Adipocyte (in vitro differentiated cells): Measurements from ENCODE around the gene PSMA3.

Source experiments
- DNase-seq: peaks from one replicate; pipeline ENCODE4 v3.0.0-alpha.2; 2015; ENCODE audit warnings: low read depth
- H3K27me3 ChIP-seq: replicated peaks from 2 replicates; pipeline ENCODE4 v1.7.0; 2013; ENCODE audit warnings: mild to moderate bottlenecking, low read length, moderate library complexity; ENCODE audit not compliant: control insufficient read depth, insufficient read depth
- H3K36me3 ChIP-seq: 2 replicates; pipeline ENCODE4 v1.7.0; 2013; ENCODE audit warnings: low read length, mild to moderate bottlenecking, moderate library complexity; ENCODE audit not compliant: control insufficient read depth, insufficient read depth, severe bottlenecking
- H3K4me1 ChIP-seq: 2 replicates; pipeline ENCODE4 v1.7.0; 2013; ENCODE audit warnings: mild to moderate bottlenecking, low read length, moderate library complexity; ENCODE audit not compliant: control insufficient read depth, insufficient read depth
- H3K4me3 ChIP-seq: 2 replicates; pipeline ENCODE4 v1.7.0; 2013; ENCODE audit warnings: mild to moderate bottlenecking, low read length, moderate library complexity
- H3K9ac ChIP-seq: 2 replicates; pipeline ENCODE4 v1.7.0; 2013; ENCODE audit warnings: mild to moderate bottlenecking, low read length, moderate library complexity
- H3K9me3 ChIP-seq: 2 replicates; pipeline ENCODE4 v1.7.0; 2013; ENCODE audit warnings: mild to moderate bottlenecking, low read length, moderate library complexity; ENCODE audit not compliant: control insufficient read depth

PSMA3 gene

GRCh38 chr14:58274881-58275280, 30.2 kb downstream of the PSMA3 start:
- H3K9me3 ChIP-seq = no peaks in the 10 kb centered on the region
- peaks cover 13% of the 10 kb centered on the region for H3K4me1 ChIP-seq
- peaks cover 77% of the 10 kb centered on the region for H3K36me3 ChIP-seq
- no peaks in the 10 kb centered on the region for H3K27me3 ChIP-seq
- no peak for DNase-seq
- H3K9ac ChIP-seq = no peak overlapping the region
- H3K4me3 ChIP-seq = no peak overlapping the region

DNA sequence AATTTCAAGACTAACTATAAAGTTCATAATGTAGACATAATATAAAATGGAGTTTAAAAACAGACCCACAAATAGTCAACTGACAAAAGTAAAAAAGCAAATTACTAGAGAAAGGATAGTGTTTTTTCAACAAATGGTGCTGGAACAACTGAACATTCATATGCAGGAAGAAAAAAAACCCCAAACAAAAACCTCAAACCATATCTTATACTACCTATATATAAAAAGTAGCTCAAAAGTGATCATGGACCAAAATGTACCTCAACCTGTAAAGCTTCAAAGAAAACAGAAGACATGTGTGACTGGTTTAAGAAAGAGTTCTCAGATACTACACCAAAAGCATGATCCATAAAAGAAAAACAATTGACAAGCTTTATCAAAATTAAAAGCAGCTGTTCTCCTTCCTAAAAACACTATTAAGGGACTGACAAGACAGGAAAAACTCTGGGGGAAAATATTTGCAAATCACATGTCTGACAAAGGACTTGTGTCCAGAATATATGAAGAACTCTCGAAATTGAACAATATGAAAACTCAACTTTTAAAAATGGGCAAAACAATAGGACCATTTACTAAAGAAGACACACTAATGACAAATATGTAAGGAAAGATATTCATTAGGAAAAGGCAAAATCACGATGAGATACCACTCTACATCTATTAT, 31.0 kb downstream of the PSMA3 start:
- no peaks in the 10 kb centered on the region for H3K27me3 ChIP-seq
- no peak overlapping the region for H3K9ac ChIP-seq
- peak; percentile 20 for DNase-seq
- H3K36me3 ChIP-seq = peaks cover 71% of the 10 kb centered on the region
- H3K9me3 ChIP-seq = no peaks in the 10 kb centered on the region
- H3K4me1 ChIP-seq = peaks cover 15% of the 10 kb centered on the region
- no peak overlapping the region for H3K4me3 ChIP-seq

DNA sequence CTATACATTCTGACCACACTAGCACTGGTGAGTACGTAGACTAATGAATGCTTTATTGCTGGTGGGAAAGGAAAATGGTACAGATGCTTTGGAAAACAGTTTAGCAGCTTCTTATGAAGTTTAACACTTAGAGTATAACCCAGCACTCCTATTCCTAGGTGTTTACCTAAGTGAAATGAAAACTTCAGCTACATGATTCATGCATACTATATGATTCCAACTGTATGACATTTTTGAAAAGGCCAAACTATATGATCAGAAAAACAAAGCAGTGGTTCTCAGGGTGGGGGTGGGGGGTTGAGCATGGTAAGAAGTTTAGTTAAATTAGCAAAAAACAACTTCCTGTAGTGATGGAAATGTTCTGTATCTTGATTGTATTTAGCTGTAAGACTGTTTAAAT, 31.6 kb downstream of the PSMA3 start:
- Histone ChIP-seq H3K9me3 (no peaks in the 10 kb centered on the region), H3K4me3 (no peak overlapping the region), H3K4me1 (peaks cover 21% of the 10 kb centered on the region), H3K27me3 (no peaks in the 10 kb centered on the region), H3K36me3 (peaks cover 65% of the 10 kb centered on the region), H3K9ac (no peak overlapping the region)
- DNase-seq = no peak

DNA sequence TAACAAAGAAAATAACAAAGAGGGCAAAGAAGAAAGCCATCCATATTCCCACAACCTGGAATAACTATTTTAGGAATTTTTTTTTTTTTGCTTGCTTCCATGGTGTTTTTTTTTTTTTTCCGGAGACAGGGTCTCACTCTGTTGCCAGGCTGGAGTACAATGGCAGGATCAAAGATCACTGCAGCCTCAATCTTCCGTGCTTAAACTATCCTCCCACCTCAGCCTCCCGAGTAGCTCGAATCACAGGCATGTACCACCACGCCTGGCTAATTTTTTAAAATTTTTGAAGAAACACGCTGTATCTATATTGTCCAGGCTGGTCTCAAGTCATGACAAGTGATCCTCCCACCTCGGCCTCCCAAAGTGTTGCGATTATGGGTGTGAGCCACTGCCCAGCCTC, 33.5 kb downstream of the PSMA3 start:
- H3K4me3 ChIP-seq = no peak overlapping the region
- H3K36me3 ChIP-seq = peaks cover 58% of the 10 kb centered on the region
- peaks cover 37% of the 10 kb centered on the region for H3K4me1 ChIP-seq
- no peak overlapping the region for H3K9ac ChIP-seq
- no peaks in the 10 kb centered on the region for H3K9me3 ChIP-seq
- H3K27me3 ChIP-seq = no peaks in the 10 kb centered on the region
- DNase-seq = no peak

DNA sequence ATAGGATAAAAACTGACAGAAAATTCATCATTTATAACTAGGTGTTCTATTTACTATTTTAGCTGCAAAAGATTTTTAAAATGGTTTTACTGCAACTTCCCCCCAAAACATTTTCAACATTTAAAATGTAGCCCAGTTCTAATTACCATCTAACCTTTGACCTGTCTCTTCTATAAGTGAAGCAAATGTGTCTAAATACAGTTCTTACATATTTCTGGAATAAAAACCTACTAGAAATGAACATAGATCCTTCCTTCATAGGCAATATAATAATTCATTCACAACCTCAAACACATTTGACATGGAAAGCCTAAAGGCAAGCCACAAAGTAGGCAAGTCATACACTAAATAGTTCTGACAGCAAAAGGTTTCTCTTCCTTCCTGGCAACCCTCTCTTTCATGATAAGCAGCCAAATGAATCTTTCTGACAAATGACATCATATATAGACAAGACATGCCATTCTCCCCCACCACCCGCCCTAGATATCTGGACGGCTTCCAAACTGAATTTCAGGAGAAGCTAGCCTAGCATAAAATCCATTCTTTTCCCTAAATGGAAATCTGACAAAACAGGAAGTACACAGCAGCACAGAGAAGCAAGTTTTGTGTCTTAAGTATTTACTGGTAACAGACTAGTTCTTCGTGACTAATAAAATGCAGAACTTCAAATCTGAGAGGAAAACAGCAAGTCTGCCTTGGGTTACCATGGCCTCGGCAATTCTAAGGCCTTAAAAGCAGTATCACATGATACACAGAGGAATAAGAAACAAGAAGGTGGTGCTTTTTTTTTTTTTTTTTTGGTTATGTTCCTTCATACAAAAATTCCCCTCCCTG, 36.5 kb downstream of the PSMA3 start:
- Histone ChIP-seq H3K9me3 (no peaks in the 10 kb centered on the region), H3K36me3 (peaks cover 69% of the 10 kb centered on the region), H3K27me3 (no peaks in the 10 kb centered on the region), H3K9ac (peak overlapping the region; percentile 82), H3K4me3 (peak overlapping the region; percentile 40), H3K4me1 (peaks cover 33% of the 10 kb centered on the region)
- DNase-seq = peak; percentile 85

DNA sequence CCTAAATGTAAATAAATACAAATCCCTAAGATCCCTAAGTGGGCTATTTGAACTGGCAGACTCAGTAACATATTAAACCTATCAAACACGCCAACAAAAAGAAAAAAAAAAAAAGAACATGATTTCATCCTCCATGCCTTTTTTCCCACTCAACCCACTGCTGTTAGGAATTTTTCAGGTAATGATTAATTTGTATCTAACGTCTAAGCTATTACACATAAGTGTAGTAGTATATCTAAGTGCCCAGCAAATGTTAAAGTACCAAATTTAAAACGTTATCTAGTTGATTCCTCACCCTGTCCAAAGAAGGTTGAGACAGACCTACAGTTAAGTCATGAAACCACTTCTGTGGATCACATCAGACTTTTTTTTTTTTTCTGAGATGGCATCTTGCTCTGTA, 37.3 kb downstream of the PSMA3 start:
- H3K4me1 ChIP-seq = peaks cover 33% of the 10 kb centered on the region
- H3K27me3 ChIP-seq = no peaks in the 10 kb centered on the region
- H3K4me3 ChIP-seq = peak overlapping the region; percentile 40
- no peaks in the 10 kb centered on the region for H3K9me3 ChIP-seq
- no peak for DNase-seq
- peak overlapping the region; percentile 82 for H3K9ac ChIP-seq
- H3K36me3 ChIP-seq = peaks cover 70% of the 10 kb centered on the region

- Histone ChIP-seq H3K36me3 (peaks cover 70% of the 10 kb centered on the region), H3K4me1 (peaks cover 33% of the 10 kb centered on the region), H3K27me3 (no peaks in the 10 kb centered on the region), H3K9me3 (no peaks in the 10 kb centered on the region), H3K4me3 (no peak overlapping the region), H3K9ac (no peak overlapping the region)
- DNase-seq = no peak
Measured at GRCh38 chr14:58282925-58283593, 38.4 kb downstream of the PSMA3 start.

- H3K27me3 ChIP-seq = no peaks in the 10 kb centered on the region
- peaks cover 39% of the 10 kb centered on the region for H3K4me1 ChIP-seq
- DNase-seq = no peak
- no peak overlapping the region for H3K9ac ChIP-seq
- H3K4me3 ChIP-seq = no peak overlapping the region
- H3K9me3 ChIP-seq = no peaks in the 10 kb centered on the region
- peaks cover 70% of the 10 kb centered on the region for H3K36me3 ChIP-seq
Measured at GRCh38 chr14:58283730-58284129, 39.1 kb downstream of the PSMA3 start.

DNA sequence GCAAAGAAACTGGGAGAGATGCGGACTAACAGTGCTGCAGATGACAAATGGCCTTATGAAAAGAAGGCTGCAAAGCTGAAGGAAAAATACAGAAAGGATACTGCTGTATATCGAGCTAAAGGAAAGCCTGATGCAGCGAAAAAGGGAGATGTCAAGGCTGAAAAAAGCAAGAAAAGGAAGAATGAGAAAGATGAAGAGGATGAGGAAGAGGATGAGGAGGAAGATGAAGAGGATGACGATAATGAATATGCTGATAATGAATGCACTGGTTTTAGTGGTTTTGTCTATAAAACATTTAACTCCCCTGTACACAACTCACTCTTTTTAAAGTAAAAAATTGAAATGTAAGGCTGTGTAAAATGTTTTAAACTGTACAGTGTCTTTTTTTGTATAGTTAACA, 40.5 kb downstream of the PSMA3 start:
- no peak for DNase-seq
- Histone ChIP-seq H3K27me3 (no peaks in the 10 kb centered on the region), H3K36me3 (peaks cover 72% of the 10 kb centered on the region), H3K9me3 (no peaks in the 10 kb centered on the region), H3K4me1 (peaks cover 47% of the 10 kb centered on the region), H3K4me3 (no peak overlapping the region), H3K9ac (no peak overlapping the region)

- Histone ChIP-seq H3K9ac (no peak overlapping the region), H3K36me3 (peaks cover 82% of the 10 kb centered on the region), H3K9me3 (no peaks in the 10 kb centered on the region), H3K27me3 (no peaks in the 10 kb centered on the region), H3K4me1 (peaks cover 32% of the 10 kb centered on the region), H3K4me3 (no peak overlapping the region)
- no peak for DNase-seq
Measured at GRCh38 chr14:58287607-58288042, 43.0 kb downstream of the PSMA3 start.

DNA sequence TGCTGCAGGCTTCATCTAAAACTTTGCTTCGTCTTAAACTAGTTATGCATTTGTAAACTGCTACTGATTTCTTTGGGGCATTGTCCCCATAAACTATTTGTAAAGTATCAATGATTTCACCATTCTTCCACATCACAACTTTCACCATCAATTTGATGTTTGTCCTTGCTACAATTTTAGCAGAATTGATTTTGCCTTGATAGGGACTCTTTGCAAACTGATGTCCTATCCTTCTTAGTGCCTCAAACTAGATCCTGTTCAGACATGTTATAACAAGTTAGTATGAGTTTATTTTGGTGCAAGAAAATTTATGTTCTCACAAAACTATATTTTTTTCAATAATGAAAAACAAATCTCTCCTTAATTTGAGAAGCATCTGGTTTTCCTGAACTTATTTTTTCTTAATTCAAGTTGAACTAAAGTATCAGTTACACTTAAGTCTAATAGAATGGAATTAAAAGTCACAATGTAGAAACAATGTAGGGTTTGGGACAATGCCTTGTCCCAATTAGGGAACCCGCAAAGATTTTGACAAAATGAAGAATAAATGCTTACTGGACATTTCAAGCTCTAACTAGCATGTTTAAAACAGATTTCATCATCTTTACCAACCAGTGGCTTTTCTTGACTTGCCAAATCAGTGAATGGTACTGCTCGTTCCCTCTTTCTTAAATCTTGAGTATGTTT, 43.6 kb downstream of the PSMA3 start:
- no peaks in the 10 kb centered on the region for H3K27me3 ChIP-seq
- H3K9me3 ChIP-seq = no peaks in the 10 kb centered on the region
- H3K4me3 ChIP-seq = no peak overlapping the region
- peak; percentile 70 for DNase-seq
- H3K9ac ChIP-seq = no peak overlapping the region
- peaks cover 82% of the 10 kb centered on the region for H3K36me3 ChIP-seq
- H3K4me1 ChIP-seq = peaks cover 25% of the 10 kb centered on the region
